T follicular helper cell (primary cell): Measurements from ENCODE around the gene P2RX1.
"Not testable (repeated sequence)": the region's sequence is repeated elsewhere in the genome, so short reads cannot be mapped to it uniquely, and the experiment has no call there.

Source experiments
- DNase-seq: peaks from one replicate; pipeline ENCODE4 v3.0.0-alpha.2; 2020; ENCODE audit warnings: low read depth

The P2RX1 gene

GRCh38 chr17:3857261-3858105, 58.8 kb downstream of the P2RX1 start:
- DNase-seq = no peak

DNA sequence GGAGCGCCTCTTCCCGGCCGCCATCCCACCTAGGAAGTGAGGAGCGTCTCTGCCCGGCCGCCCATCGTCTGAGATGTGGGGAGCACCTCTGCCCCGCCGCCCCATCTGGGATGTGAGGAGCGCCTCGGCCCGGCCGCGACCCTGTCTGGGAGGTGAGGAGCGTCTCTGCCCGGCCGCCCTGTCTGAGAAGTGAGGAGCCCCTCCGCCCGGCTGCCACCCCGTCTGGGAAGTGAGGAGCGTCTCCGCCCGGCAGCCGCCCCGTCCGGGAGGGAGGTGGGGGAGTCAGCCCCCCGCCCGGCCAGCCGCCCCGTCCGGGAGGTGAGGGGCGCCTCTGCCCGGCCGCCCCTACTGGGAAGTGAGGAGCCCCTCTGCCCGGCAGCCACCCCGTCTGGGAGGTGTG, 62.1 kb downstream of the P2RX1 start:
- not testable (repeated sequence) for DNase-seq

- no peak for DNase-seq
These were observed 63.7 kb downstream of the P2RX1 start for GRCh38 chr17:3852561-3852960.

DNA sequence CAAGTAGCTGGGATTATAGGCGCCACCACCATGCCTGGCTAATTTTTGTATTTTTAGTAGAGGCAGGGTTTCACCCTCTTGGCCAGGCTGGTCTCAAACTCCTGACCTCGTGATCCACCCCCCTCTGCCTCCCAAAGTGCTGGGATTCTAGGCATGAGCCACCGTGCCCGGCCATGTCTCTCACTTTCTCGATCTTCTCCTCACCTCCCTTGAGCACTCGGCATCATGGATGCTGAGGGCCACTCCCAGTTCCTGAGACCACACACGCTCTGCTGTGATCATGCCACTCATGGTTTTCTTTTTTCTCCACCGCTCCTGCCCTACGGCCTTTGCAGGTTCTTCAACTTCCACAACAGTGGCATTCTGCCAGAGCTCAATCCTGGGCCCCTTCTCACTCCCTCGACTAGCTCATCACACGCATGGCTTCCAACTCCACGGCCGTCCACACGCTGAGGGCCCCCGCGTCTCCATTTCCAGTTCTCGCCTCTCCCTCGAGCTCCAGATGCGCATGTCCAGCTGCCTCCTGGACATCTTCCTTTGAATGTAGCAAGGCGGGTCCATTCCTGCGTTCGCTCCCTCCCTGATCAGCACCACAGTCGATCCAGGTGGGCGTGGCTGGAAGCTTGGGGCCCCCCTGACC, 64.7 kb downstream of the P2RX1 start:
- DNase-seq = no peak

GRCh38 chr17:3848229-3848835, 67.9 kb downstream of the P2RX1 start:
- DNase-seq = no peak

- no peak for DNase-seq
These were observed 69.0 kb downstream of the P2RX1 start for GRCh38 chr17:3847165-3847670.
